ENCODE results near the gene DYNC1LI1.

DYNC1LI1 gene

DNA sequence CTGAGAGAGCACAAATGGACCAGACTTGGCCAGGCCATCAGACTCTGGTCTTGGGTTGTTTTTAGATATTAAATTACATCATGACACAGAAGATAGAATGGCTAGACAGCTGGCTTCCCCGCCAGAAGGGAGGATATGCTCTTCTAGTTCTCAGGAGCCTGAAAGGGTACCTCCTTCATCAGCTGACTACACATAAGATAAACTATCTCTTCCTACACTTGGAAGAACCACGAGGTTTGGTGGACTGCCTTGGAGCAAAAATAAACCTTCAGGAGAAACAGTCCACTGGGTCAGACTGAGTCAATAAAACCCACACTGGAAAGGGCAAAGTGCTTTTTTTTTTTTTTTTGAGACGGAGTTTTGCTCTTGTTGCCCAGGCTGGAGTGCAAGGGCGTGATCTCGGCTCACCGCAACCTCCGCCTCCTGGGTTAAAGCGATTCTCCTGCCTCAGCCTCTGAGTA is 26.3 kb upstream of the DYNC1LI1 start:
- TF ChIP-seq CTCF (IDR thresholded peaks at IDR 0.05; ENCODE audit: low read length, missing control alignments), result no peak
- peak; percentile 38 for DNase-seq (ENCODE audit: low read depth)
- H3K4me3 ChIP-seq (replicated peaks; ENCODE audit: low read depth, low read length), result no peak overlapping the region

DNA sequence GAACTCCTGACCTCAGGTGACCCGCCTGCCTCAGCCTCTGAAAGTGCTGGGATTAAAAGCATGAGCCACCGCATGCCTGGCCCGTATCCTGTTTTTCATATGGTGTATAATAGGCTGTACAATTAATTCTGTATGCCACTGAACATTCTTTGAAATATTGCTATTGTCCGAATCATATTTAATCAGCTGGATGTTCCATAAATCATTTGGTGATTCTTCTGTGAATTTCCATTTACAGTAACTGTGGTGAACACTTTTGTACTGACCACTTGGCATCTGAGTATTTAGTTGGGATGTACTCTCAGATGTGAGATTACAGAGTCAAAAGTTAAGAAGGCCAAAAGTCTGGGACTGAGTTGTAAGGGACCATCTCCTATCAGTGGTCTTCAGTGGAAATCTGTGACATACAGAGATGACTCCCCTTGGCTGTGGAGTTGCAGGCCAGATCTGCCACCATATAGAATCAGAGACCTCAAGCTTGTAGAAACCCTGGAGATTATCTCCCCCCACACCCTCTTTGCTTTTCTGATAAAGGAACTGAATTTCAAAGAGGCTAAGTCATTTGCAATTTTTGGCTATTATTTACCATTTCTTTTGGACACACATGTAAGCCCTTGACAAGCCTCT is 25.7 kb upstream of the DYNC1LI1 start:
- DNase-seq (ENCODE audit: low read depth), result no peak
- no peak for TF ChIP-seq CTCF (IDR thresholded peaks at IDR 0.05; ENCODE audit: low read length, missing control alignments)

GRCh38 chr3:32595323-32595722 is 24.7 kb upstream of the DYNC1LI1 start:
- H3K4me3 ChIP-seq (replicated peaks; ENCODE audit: low read depth, low read length), result no peak overlapping the region

More for the DNA sequence above, 25.7 kb upstream of the DYNC1LI1 start:
- no peak overlapping the region for H3K4me3 ChIP-seq (replicated peaks; ENCODE audit: low read depth, low read length)

GRCh38 chr3:32593903-32594525 is 23.4 kb upstream of the DYNC1LI1 start:
- no peak overlapping the region for H3K4me3 ChIP-seq (replicated peaks; ENCODE audit: low read depth, low read length)
- TF ChIP-seq CTCF (IDR thresholded peaks at IDR 0.05; ENCODE audit: low read length, missing control alignments), result no peak
- DNase-seq (ENCODE audit: low read depth), result peak; percentile 81

More at GRCh38 chr3:32595323-32595722, 24.7 kb upstream of the DYNC1LI1 start:
- no peak for DNase-seq (ENCODE audit: low read depth)
- no peak for TF ChIP-seq CTCF (IDR thresholded peaks at IDR 0.05; ENCODE audit: low read length, missing control alignments)

- no peak for TF ChIP-seq CTCF (IDR thresholded peaks at IDR 0.05; ENCODE audit: low read length, missing control alignments)
- H3K4me3 ChIP-seq (replicated peaks; ENCODE audit: low read depth, low read length), result no peak overlapping the region
- no peak for DNase-seq (ENCODE audit: low read depth)
Measured at GRCh38 chr3:32592696-32593353, 22.2 kb upstream of the DYNC1LI1 start.

DNA sequence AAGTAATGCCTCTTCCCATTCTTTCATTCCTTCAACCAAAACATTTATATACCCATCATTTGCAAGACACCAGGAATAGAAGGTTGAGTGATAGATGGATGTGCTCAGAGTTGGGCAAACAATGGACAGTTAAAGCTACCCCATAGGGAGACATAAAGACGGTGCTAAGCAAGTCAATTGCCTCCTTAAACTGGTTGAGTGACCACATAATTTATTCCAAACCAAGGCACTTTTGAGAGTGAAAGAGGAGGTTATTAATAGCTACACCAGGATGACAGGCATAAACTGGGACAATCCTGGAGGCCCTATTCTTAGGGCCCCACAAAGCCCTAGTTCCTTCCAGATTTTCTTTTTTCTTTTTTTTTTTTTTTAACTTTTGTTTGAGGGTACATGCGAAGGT is 21.4 kb upstream of the DYNC1LI1 start:
- no peak for TF ChIP-seq CTCF (IDR thresholded peaks at IDR 0.05; ENCODE audit: low read length, missing control alignments)
- no peak for DNase-seq (ENCODE audit: low read depth)
- H3K4me3 ChIP-seq (replicated peaks; ENCODE audit: low read depth, low read length), result no peak overlapping the region

Data from fibroblast of pulmonary artery (primary cell).